Natural killer cell (primary cell): ENCODE data around the gene HECTD4. TPM values are rescaled to one million over a fixed set of nuclear protein-coding genes. Genes with fewer than 3 reads are reported as not detected.

Source experiments
- ATAC-seq, 3 donors: fragments of 150-1000 bp in 2 of 3; fragments of 200-7000 bp in 1 of 3; cut with Tn5 transposase; 1 replicate in 1 of 3; 2 replicates in 2 of 3; pipeline ENCODE4 v1.10.0; 2021; ENCODE audit warnings: mild to moderate bottlenecking in 2 of 3, moderate library complexity in 2 of 3
- DNase-seq, 2 donors: peaks; one replicate each; pipeline versions ENCODE4 v3.0.0 to v3.0.0-alpha.2; 2013 to 2021; ENCODE audit warnings: mixed read lengths in 1 of 2
- H3K27ac ChIP-seq: one replicate; pipeline ENCODE4 v1.5.1; 2013; ENCODE audit warnings: mild to moderate bottlenecking, low read length
- H3K27me3 ChIP-seq: one replicate; pipeline ENCODE4 v1.6.1; 2013; ENCODE audit warnings: low read length; ENCODE audit not compliant: control insufficient read depth, insufficient read depth
- H3K36me3 ChIP-seq: one replicate; pipeline ENCODE4 v1.6.1; 2013; ENCODE audit warnings: low read length; ENCODE audit not compliant: control insufficient read depth, insufficient read depth
- H3K4me1 ChIP-seq: one replicate; pipeline ENCODE4 v1.6.1; 2013; ENCODE audit warnings: low read length; ENCODE audit not compliant: control insufficient read depth, insufficient read depth
- H3K4me3 ChIP-seq: one replicate; pipeline ENCODE4 v1.5.1; 2013; ENCODE audit warnings: low read length
- H3K9me3 ChIP-seq: one replicate; pipeline ENCODE4 v1.6.1; 2013; ENCODE audit warnings: low read length; ENCODE audit not compliant: control insufficient read depth, insufficient read depth
- H3K27ac Mint-ChIP-seq, 2 donors: one replicate each; pipeline ENCODE4 v1.8.0; 2022; ENCODE audit warnings: mild to moderate bottlenecking in 2 of 2, mixed read lengths in 2 of 2, moderate library complexity in 1 of 2
- H3K27me3 Mint-ChIP-seq, 2 donors: one replicate each; pipeline ENCODE4 v1.8.0; 2022; ENCODE audit warnings: low read depth in 2 of 2, mixed read lengths in 2 of 2
- H3K36me3 Mint-ChIP-seq: one replicate; pipeline ENCODE4 v1.8.0; 2022; ENCODE audit warnings: mixed read lengths
- H3K4me1 Mint-ChIP-seq, 2 donors: one replicate each; pipeline ENCODE4 v1.8.0; 2022; ENCODE audit warnings: mixed read lengths in 2 of 2
- H3K4me3 Mint-ChIP-seq: one replicate; pipeline ENCODE4 v1.8.0; 2022; ENCODE audit warnings: mild to moderate bottlenecking, moderate library complexity, mixed read lengths
- H3K9me3 Mint-ChIP-seq, 2 donors: one replicate each; pipeline ENCODE4 v1.8.0; 2022; ENCODE audit warnings: mixed read lengths in 2 of 2
- WGBS: methylation state at CpG from one replicate; pipeline ENCODE4 v1.1.7; 2013; ENCODE audit warnings: missing lambda C conversion rate; ENCODE audit not compliant: insufficient coverage; 5-methylcytosine and 5-hydroxymethylcytosine counted together
- intact Hi-C: fragments of 100-400 bp; cut with micrococcal nuclease; formaldehyde crosslinking; loops from one replicate; pipeline ENCODE4 v1.14.2; 2022
- total RNA-seq, 4 donors: library from RNA; stranded (reverse); fragments of 120-200 nt in 1 of 4; gene quantifications; one replicate each; pipeline versions ENCODE4 v1.2.3 to v1.2.4, GENCODE V29; 2013 to 2022
- TF ChIP-seq, protein P1 (sequence below): fragments of 200-600 bp; IDR thresholded peaks from one replicate; pipeline ENCODE4 v1.8.0; 2022; ENCODE audit warnings: antibody characterized with exemption

HECTD4 gene
- total RNA-seq, 3 donors from 2014 or later (not counting 1 experiment from before 2014, with no cell fraction given): 66.9 to 82.6 (median 79.2) TPM

DNA sequence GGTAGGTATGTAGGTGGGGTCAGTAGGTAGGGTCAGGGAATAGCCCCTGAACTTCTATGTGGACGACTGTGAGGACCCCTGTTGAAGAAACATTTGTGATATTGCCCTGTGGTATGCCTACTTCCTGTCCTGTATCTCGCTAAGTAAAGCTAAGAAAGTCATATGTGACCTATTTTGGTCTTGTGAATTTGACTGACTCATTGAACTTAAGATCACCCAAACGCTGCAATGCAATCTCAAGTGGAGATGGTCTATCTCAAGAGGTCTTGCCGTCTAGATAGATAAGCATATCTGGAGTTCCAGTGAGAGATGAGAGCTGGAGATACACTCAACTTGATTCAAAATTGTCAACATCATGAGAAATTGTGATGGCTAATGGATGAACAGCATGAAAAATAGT lies 183.1 kb downstream of the HECTD4 start:
- intact Hi-C loops: no loop called here
- Histone ChIP-seq H3K27me3 (no peaks in the 10 kb centered on the region), H3K36me3 (peaks cover 45% of the 10 kb centered on the region), H3K27ac (no peak overlapping the region), H3K4me1 (no peaks in the 10 kb centered on the region), H3K9me3 (no peaks in the 10 kb centered on the region), H3K4me3 (no peak overlapping the region)
- Mint-ChIP-seq H3K36me3 (no peaks in the 10 kb centered on the region), H3K27ac (no peak overlapping the region), H3K27me3 (no peaks in the 10 kb centered on the region), H3K4me1 (peaks cover 0 to 5% of the 10 kb centered on the region in 2 donors), H3K9me3 (no peaks in the 10 kb centered on the region), H3K4me3 (no peak overlapping the region)
- DNase-seq (no peak), ATAC-seq (peak in 1 of 3 donors; percentile 73)
- TF ChIP-seq, protein P1, sequence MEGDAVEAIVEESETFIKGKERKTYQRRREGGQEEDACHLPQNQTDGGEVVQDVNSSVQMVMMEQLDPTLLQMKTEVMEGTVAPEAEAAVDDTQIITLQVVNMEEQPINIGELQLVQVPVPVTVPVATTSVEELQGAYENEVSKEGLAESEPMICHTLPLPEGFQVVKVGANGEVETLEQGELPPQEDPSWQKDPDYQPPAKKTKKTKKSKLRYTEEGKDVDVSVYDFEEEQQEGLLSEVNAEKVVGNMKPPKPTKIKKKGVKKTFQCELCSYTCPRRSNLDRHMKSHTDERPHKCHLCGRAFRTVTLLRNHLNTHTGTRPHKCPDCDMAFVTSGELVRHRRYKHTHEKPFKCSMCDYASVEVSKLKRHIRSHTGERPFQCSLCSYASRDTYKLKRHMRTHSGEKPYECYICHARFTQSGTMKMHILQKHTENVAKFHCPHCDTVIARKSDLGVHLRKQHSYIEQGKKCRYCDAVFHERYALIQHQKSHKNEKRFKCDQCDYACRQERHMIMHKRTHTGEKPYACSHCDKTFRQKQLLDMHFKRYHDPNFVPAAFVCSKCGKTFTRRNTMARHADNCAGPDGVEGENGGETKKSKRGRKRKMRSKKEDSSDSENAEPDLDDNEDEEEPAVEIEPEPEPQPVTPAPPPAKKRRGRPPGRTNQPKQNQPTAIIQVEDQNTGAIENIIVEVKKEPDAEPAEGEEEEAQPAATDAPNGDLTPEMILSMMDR: no peak
- 74% methylated on average over 4 of the region's 4 CpGs for WGBS

DNA sequence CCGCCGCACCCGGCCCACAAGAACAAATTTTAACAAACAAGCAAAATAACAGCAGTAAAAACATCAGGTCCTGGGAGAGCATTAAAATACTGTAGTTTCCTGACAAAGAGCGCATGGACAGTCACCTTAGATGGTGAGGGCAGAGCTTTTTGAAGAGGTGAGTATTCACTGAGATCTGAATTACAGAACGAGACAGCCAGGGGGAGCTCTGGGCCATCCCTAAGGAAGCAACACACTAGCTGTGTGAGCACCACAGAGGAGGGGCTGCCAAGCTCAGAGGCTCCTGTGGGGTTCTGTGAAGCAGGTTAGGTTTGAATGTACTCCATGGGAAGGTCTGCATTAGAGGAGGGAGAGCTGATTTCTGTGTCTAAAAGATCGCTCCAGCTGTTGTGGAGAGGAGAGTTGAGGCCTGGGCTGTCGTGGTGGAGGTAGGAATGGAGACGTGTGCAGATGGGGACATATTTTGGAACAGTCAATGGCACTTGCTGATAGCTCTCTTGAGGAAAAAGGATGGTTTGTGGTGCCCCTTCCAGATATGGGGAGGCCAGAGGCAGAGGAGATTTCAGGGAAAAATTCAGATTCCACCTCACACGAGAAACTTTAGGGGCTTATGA lies 184.0 kb downstream of the HECTD4 start:
- H3K36me3 ChIP-seq: peaks cover 48% of the 10 kb centered on the region

DNA sequence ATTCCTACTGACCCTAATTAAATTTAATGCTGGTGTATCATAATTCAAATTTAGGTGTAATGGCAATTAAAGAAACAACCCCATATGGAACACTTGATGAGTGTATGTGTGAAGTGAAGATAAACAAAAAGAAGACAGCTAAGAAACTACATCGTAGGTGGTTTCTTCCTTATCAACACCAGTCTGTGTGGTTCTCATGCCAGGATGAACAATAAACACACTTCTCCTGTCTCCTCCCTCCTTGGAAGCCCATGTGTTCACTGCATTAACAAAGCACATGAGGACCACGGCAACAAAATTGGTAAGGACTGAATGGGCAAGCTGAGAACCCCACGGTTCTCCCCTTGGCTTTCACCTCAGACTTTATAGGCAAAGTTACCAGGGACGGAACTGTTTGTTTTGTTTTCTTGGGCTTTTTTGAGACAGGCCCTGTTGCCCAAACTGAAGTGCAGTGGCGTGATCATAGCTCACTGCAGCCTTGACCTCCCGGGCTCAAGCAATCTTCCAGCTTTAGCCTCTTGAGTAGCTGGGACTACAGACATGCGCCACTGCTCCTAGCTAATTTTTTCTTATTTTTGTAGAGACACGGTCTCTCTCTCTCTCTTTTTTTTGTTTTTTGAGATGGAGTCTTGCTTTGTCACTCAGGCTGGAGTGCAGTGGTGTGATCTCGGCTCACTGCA lies 185.9 kb downstream of the HECTD4 start:
- Mint-ChIP-seq H3K9me3 (no peaks in the 10 kb centered on the region), H3K4me1 (peaks cover 0 to 5% of the 10 kb centered on the region in 2 donors), H3K36me3 (peaks cover 7% of the 10 kb centered on the region), H3K4me3 (no peak overlapping the region), H3K27me3 (no peaks in the 10 kb centered on the region), H3K27ac (no peak overlapping the region)
- TF ChIP-seq, protein P1: no peak
- H3K36me3 ChIP-seq: peaks cover 58% of the 10 kb centered on the region
- H3K4me1 ChIP-seq: no peaks in the 10 kb centered on the region
- H3K9me3 ChIP-seq: no peaks in the 10 kb centered on the region
- H3K27me3 ChIP-seq: no peaks in the 10 kb centered on the region
- intact Hi-C loops: no loop called here
- ATAC-seq (no peak), DNase-seq (no peak)
- H3K4me3 ChIP-seq: no peak overlapping the region
- no peak overlapping the region for H3K27ac ChIP-seq
- 96% methylated on average over 8 of the region's 9 CpGs for WGBS

More for the DNA sequence above, 184.0 kb downstream of the HECTD4 start:
- peak in 1 of 2 donors; percentile 63 for DNase-seq
- intact Hi-C loops: loop anchor here (1.0 kb wide), 1 partner anchor 189 kb away; no protein-coding TSS in a partner anchor
- peaks cover 2% of the 10 kb centered on the region for H3K36me3 Mint-ChIP-seq
- Histone ChIP-seq H3K27me3 (no peaks in the 10 kb centered on the region), H3K9me3 (no peaks in the 10 kb centered on the region), H3K4me3 (no peak overlapping the region), H3K4me1 (no peaks in the 10 kb centered on the region), H3K27ac (no peak overlapping the region)
- H3K4me1 Mint-ChIP-seq: peaks cover 0 to 5% of the 10 kb centered on the region in 2 donors
- 91% methylated on average over 8 of the region's 9 CpGs for WGBS
- H3K27me3 Mint-ChIP-seq: no peaks in the 10 kb centered on the region
- no peak overlapping the region for H3K4me3 Mint-ChIP-seq
- ATAC-seq: peak; percentile 50 to 72 (median 60)
- peak overlapping the region in 1 of 2 donors; percentile 5 for H3K27ac Mint-ChIP-seq
- H3K9me3 Mint-ChIP-seq: no peaks in the 10 kb centered on the region
- TF ChIP-seq, protein P1: peak; percentile 21
